IgD-negative memory B cell (primary cell): Measurements from ENCODE around the gene LRP1B. TPM values are rescaled to one million over a fixed set of nuclear protein-coding genes. Genes with fewer than 3 reads are reported as not detected.

Source experiments
- H3K27ac Mint-ChIP-seq, 3 donors: one replicate each; pipeline ENCODE4 v1.8.0; 2020 to 2022; ENCODE audit warnings: mild to moderate bottlenecking in 3 of 3, mixed read lengths in 3 of 3, moderate library complexity in 1 of 3
- H3K27me3 Mint-ChIP-seq: one replicate; pipeline ENCODE4 v1.8.0; 2021; ENCODE audit warnings: mixed read lengths
- H3K36me3 Mint-ChIP-seq: one replicate; pipeline ENCODE4 v1.8.0; 2020; ENCODE audit warnings: mild to moderate bottlenecking, mixed read lengths
- H3K4me1 Mint-ChIP-seq, 3 donors: one replicate each; pipeline ENCODE4 v1.8.0; 2020 to 2022; ENCODE audit warnings: mixed read lengths in 3 of 3, mild to moderate bottlenecking in 1 of 3
- H3K4me3 Mint-ChIP-seq, 4 donors: one replicate each; pipeline ENCODE4 v1.8.0; 2020 to 2022; ENCODE audit warnings: mild to moderate bottlenecking in 4 of 4, mixed read lengths in 4 of 4, moderate library complexity in 3 of 4
- H3K9me3 Mint-ChIP-seq, 3 donors: one replicate each; pipeline ENCODE4 v1.8.0; 2020 to 2021; ENCODE audit warnings: mixed read lengths in 3 of 3, mild to moderate bottlenecking in 1 of 3
- polyA plus RNA-seq: library from polyadenylated mRNA; unstranded; fragments of 300-500 nt; fragmentation: Illumina TruSeq; gene quantifications from one replicate; pipeline ENCODE4 v1.2.3, GENCODE V29; 2021

The LRP1B gene
- polyA plus RNA-seq, 1 donor from 2014 or later: not detected

DNA sequence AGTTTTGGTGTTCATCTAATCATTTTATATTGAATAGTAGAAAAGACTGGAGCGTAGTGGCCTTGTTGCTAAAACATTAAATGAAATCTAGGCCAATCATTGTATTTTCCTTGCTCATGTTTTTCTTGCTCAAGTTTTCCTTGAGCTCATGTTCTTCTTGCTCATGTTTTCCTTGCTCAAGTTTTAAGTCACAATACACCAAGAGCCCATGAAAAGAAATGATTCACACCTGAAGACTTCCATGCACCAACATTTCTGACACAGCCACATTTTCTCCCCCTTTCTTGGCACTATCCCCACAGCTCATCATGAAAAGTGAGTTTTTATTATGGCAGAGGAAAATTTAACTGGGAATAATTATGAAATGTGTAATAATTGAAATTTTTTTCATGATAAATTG, 92.0 kb downstream of the LRP1B start:
- H3K27me3 Mint-ChIP-seq: peaks cover 5% of the 10 kb centered on the region
- no peaks in the 10 kb centered on the region for H3K4me1 Mint-ChIP-seq
- H3K4me3 Mint-ChIP-seq: no peak overlapping the region
- H3K9me3 Mint-ChIP-seq: peaks cover 0 to 2% (median 0%) of the 10 kb centered on the region in 3 donors
- peaks cover 2% of the 10 kb centered on the region for H3K36me3 Mint-ChIP-seq
- no peak overlapping the region for H3K27ac Mint-ChIP-seq

DNA sequence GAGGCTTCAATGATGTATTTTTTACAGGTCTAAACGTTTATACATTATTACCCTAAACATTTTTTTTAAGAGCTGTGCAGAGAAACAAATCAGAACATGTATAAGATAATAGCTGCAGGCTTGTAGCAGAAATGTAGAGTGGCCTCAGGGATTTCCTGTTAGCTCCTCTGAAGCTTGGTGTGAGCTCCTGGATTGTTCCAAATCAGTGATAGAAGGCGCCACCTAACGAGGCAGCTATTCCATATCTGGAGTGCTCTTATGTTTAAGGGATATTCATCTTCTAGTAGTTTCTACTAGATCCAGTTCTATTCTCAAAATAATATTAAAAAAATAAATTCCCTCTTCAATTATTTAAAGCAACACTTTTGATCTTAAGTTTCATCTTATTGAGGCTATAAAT, 93.1 kb downstream of the LRP1B start:
- Mint-ChIP-seq H3K4me1 (no peaks in the 10 kb centered on the region), H3K4me3 (no peak overlapping the region), H3K9me3 (peaks cover 0 to 3% (median 2%) of the 10 kb centered on the region in 3 donors), H3K27ac (no peak overlapping the region), H3K36me3 (peaks cover 2% of the 10 kb centered on the region), H3K27me3 (peaks cover 5% of the 10 kb centered on the region)

DNA sequence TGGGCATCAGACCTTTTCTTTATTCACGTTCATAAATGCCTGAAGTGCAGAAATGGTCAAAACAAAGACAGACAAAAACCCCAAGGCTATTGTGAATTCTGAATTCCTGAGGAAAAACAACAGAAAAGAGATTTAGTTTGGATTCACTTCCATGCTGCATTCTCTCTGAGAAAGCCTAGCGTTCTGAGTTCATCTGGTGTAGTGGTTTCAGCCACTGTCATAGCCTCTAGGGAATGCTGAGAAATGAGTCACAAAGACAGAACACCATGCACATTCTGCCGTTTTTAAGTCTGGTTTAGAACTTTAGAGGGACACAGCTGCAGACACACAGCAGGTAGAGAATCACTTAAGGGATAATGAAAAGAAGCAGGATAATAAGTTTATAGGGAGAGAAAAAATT, 93.8 kb downstream of the LRP1B start:
- Mint-ChIP-seq H3K27ac (no peak overlapping the region), H3K27me3 (peaks cover 5% of the 10 kb centered on the region), H3K4me3 (no peak overlapping the region), H3K4me1 (no peaks in the 10 kb centered on the region), H3K36me3 (peaks cover 2% of the 10 kb centered on the region), H3K9me3 (peaks cover 0 to 3% (median 2%) of the 10 kb centered on the region in 3 donors)

DNA sequence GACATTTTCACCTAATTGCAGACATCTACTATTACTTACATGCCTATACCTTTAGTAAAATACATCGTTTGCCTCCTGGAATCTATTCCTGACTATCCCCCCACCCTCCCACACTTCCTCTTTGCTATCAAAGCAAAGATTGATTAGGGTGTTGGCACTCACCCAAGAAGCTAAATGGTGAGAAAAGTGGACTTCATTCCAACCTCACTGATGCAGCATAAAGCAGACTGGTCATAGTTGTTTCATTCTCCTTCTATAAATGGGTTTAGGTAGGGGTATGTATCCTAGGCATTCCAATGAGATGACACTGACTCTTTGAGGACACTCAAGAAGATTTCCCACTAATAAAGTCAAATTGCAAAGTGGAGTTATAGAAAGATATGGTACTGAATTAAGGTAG, 97.4 kb downstream of the LRP1B start:
- peaks cover 2% of the 10 kb centered on the region for H3K36me3 Mint-ChIP-seq
- no peaks in the 10 kb centered on the region for H3K4me1 Mint-ChIP-seq
- H3K4me3 Mint-ChIP-seq: no peak overlapping the region
- peaks cover 5% of the 10 kb centered on the region for H3K27me3 Mint-ChIP-seq
- H3K27ac Mint-ChIP-seq: no peak overlapping the region
- H3K9me3 Mint-ChIP-seq: peaks cover 0 to 3% (median 2%) of the 10 kb centered on the region in 3 donors

DNA sequence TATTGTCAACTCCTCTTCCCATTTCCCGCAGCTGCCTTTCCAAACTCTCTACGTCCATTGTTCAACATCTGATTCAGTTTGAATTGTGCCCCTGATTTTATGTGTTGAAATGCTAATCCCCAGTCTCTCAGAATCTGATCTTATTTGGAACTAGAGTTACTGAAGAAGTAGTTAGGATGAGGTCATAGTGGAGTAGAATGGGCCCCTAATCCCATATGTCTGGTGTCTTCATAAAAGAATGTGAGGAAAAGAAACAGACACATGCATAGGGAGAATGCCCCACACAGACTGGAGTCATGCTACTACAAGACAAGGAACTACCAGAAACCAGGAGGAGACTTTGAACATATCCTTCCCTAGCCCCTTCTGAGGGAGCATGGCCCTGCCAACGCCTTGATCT, 99.2 kb downstream of the LRP1B start:
- Mint-ChIP-seq H3K36me3 (peaks cover 2% of the 10 kb centered on the region), H3K27me3 (peaks cover 5% of the 10 kb centered on the region), H3K27ac (no peak overlapping the region)

DNA sequence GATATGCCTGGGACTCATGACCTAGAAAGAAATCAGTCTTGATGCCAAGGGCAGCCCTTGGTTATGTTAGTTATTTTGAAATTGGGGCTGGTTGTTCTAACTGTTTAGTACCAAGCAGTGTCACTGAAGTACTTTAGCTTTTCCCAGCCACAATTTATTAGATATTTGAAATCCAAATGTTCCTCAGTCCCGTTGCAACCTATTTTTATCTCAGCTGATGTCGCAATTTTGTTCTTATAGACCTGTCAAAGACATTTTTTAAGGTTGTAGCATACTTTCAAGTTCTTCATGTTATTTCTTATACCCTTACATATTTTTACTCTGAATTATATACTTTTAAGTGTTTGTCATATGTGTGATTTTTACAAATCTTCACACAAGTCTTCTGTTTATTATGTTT, 100.1 kb downstream of the LRP1B start:
- no peaks in the 10 kb centered on the region for H3K36me3 Mint-ChIP-seq
- peaks cover 3% of the 10 kb centered on the region for H3K27me3 Mint-ChIP-seq
- no peak overlapping the region for H3K4me3 Mint-ChIP-seq
- no peaks in the 10 kb centered on the region for H3K4me1 Mint-ChIP-seq
- no peak overlapping the region for H3K27ac Mint-ChIP-seq
- H3K9me3 Mint-ChIP-seq: peaks cover 0 to 3% (median 0%) of the 10 kb centered on the region in 3 donors

More for the DNA sequence above, 99.2 kb downstream of the LRP1B start:
- Mint-ChIP-seq H3K4me3 (no peak overlapping the region), H3K9me3 (peaks cover 0 to 3% (median 2%) of the 10 kb centered on the region in 3 donors), H3K4me1 (no peaks in the 10 kb centered on the region)

DNA sequence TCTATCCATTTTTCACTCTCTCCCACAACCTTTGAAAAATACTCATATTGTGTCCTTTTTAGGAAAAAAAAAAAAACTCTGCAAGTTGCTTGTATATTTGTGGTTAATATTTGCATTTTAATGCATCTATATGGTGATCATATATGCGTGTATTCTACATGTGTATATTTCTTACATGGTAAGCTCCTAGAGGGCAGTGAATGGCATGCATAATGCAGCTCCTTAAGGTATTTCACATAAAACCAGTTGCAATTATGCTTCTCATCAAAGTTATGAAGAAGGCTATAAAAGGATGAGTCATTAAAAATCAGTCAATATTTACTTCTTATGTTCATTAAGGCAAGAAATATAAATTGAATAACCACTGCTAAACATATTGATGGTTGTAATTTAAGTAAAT, 100.8 kb downstream of the LRP1B start:
- Mint-ChIP-seq H3K9me3 (peaks cover 0 to 3% (median 0%) of the 10 kb centered on the region in 3 donors), H3K27me3 (no peaks in the 10 kb centered on the region), H3K27ac (no peak overlapping the region), H3K36me3 (no peaks in the 10 kb centered on the region), H3K4me1 (no peaks in the 10 kb centered on the region), H3K4me3 (no peak overlapping the region)

DNA sequence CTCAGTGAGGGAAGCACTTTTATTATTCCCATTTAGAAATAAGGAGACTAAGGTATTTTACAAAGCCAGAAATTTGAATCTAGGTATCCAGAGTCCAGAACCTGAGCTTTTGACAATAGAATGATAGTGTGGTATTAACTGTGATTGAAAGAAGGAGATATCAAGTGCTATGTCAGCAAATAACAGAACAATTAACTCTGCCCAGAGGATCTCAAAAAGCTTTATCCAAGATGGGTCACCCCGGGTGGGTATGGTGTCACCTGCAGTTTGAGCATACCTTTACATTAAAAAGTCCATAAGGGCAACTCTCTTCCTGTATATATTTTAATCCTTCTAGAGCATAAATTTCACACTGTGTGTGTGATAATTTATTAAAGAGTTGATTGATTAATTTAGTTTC, 105.4 kb downstream of the LRP1B start:
- H3K9me3 Mint-ChIP-seq: no peaks in the 10 kb centered on the region
- no peaks in the 10 kb centered on the region for H3K4me1 Mint-ChIP-seq
- H3K36me3 Mint-ChIP-seq: no peaks in the 10 kb centered on the region
- H3K27me3 Mint-ChIP-seq: no peaks in the 10 kb centered on the region
- H3K27ac Mint-ChIP-seq: no peak overlapping the region
- no peak overlapping the region for H3K4me3 Mint-ChIP-seq

DNA sequence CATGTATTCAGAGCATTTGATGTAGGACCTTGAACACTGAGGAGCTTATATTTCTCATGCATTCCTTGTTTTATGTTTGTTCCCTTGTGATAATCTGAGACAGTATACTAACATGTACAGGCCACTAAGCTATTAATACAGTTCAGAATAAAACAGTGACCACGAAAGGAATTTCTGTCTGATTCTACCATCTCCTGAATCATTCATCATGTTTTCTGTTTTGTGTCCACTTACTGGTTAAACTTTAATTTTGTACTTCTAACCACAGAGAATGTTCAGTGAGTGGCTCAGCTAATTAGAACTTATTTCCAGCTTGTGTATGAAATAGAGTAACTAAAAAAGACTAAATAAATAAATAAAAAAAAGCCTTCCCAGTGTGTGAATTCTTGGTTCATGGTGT, 110.4 kb downstream of the LRP1B start:
- H3K36me3 Mint-ChIP-seq: no peaks in the 10 kb centered on the region

DNA sequence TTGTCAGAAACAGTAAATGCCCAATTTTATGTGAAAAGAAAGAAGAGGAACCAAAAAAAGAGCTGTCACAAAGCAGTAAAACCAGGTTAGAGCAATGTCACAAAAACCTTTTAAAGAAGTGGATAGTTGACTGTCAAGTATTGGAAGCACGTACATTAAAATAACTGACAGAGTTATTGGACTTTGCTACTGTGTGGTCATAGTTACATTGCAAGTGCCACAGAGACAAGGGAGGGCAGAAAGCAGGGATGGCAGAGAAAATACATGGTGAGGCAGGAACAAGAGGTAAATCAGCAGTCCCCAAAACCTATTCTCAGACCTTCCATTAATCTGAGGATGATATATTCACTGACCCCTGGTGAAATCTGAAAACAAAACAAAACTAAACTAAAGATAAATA, 116.3 kb downstream of the LRP1B start:
- Mint-ChIP-seq H3K36me3 (no peaks in the 10 kb centered on the region), H3K4me3 (no peak overlapping the region), H3K4me1 (no peaks in the 10 kb centered on the region), H3K27ac (no peak overlapping the region), H3K27me3 (no peaks in the 10 kb centered on the region), H3K9me3 (peaks cover 0 to 5% (median 0%) of the 10 kb centered on the region in 3 donors)

More for the DNA sequence above, 110.4 kb downstream of the LRP1B start:
- peaks cover 0 to 5% (median 0%) of the 10 kb centered on the region in 3 donors for H3K9me3 Mint-ChIP-seq
- no peak overlapping the region for H3K27ac Mint-ChIP-seq
- no peaks in the 10 kb centered on the region for H3K4me1 Mint-ChIP-seq
- H3K4me3 Mint-ChIP-seq: no peak overlapping the region
- H3K27me3 Mint-ChIP-seq: no peaks in the 10 kb centered on the region

DNA sequence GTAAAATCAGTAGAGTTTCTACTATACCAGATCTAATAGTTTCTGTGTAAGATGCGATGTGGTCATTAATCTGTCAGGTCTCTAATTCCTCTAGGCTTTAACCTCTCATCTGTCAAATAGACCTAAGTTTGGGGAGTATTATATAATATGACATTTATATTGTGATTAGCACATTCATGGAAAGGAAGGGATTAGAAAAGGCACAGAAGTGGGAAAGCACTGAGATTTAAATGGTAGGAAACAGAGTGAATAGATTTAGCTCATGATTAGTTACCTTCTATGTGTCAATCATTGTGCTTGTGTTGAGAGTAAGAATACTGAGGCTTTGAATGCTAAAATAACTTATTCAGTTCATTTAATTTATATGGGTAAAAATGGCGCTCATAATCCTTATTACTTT, 118.0 kb downstream of the LRP1B start:
- H3K4me1 Mint-ChIP-seq: no peaks in the 10 kb centered on the region
- H3K36me3 Mint-ChIP-seq: no peaks in the 10 kb centered on the region
- peaks cover 0 to 5% (median 0%) of the 10 kb centered on the region in 3 donors for H3K9me3 Mint-ChIP-seq
- H3K27me3 Mint-ChIP-seq: no peaks in the 10 kb centered on the region
- no peak overlapping the region for H3K27ac Mint-ChIP-seq
- no peak overlapping the region for H3K4me3 Mint-ChIP-seq

DNA sequence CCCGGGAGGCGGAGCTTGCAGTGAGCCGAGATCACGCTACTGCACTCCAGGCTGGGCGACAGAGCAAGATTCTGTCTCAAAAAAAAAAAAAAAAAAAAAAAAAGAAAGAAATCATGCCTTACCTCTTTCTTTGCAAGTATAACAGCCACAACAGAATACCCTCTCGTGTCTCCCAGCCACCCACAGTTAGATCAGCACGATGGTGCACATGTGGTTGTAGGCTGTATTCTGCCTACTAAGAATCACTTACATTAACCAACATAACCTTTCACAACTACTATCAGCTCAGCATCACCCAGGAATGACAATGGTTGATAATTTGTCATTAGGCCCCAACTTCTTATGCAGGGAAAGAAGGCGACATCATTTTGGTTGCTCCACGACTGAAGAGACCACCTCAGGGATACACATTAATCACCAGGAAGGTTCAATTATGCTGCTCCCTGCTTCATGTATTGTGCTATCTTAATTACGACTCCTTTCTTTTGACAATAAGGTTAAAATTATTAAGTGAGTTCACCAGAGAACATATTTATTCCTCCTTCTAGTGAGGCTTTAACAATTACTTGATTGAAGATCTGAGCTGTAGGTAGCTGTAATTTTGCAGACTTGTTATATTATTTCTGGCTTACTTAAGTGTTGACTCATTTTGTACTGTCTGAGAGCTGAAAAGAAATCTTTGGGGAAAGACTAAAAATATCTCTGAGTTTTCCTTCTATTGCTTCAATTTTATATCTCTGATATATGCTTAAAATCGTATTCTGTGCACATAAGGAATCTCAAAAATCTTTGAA, 120.1 kb downstream of the LRP1B start:
- no peaks in the 10 kb centered on the region for H3K9me3 Mint-ChIP-seq
- H3K27ac Mint-ChIP-seq: no peak overlapping the region
- no peak overlapping the region for H3K4me3 Mint-ChIP-seq
- no peaks in the 10 kb centered on the region for H3K4me1 Mint-ChIP-seq
- H3K36me3 Mint-ChIP-seq: no peaks in the 10 kb centered on the region
- H3K27me3 Mint-ChIP-seq: no peaks in the 10 kb centered on the region

DNA sequence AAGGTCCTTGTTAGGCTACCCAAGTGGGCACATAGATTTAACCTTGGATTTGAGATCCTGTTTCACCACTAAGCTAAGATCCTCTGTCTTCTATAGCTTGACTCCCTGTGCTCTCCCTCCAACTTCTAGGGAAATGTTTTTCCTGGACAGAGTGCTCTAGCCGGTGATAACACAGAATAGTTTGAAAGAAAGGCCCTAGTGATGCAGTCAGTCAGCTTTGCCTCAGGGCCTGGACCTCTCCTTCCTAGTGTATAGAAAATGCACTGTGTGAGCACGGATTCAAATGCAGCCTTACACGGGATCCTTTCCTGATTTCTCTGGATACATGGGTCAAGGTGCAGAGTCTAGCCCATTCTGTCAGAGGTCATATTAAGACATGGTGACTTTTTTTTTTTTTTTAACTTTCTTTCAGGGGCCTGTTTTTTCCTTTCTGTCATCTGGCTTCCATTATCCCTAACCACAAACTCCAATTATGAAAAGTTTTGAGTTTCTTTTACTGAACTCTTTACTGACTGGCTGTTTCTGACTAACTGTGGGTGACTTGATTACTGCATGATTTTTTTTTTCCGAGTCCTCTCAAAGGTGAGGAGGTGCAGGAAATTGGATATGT, 122.6 kb downstream of the LRP1B start:
- H3K4me1 Mint-ChIP-seq: no peaks in the 10 kb centered on the region
- no peaks in the 10 kb centered on the region for H3K36me3 Mint-ChIP-seq
- no peak overlapping the region for H3K4me3 Mint-ChIP-seq
- H3K9me3 Mint-ChIP-seq: no peaks in the 10 kb centered on the region
- H3K27me3 Mint-ChIP-seq: no peaks in the 10 kb centered on the region
- no peak overlapping the region for H3K27ac Mint-ChIP-seq

DNA sequence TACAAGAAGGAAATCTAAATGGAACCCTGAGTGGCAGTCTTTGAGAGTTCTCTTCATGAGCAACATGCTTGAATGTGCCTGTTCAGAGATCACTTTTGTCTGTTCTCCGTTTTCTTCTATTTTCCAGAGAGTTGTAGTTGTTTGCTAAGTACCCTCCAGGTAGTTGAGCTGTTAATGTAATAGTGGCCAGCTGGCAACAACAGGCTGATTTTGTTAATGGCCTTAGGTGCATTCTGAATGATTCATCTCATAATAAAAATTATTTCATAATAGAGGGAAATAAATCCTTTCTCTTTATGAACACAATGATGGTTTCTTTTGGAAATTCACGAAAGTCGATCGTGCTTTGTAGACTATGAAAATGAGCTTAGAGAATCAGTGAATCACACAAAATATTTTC, 136.8 kb downstream of the LRP1B start:
- H3K9me3 Mint-ChIP-seq: peaks cover 0 to 2% (median 0%) of the 10 kb centered on the region in 3 donors

DNA sequence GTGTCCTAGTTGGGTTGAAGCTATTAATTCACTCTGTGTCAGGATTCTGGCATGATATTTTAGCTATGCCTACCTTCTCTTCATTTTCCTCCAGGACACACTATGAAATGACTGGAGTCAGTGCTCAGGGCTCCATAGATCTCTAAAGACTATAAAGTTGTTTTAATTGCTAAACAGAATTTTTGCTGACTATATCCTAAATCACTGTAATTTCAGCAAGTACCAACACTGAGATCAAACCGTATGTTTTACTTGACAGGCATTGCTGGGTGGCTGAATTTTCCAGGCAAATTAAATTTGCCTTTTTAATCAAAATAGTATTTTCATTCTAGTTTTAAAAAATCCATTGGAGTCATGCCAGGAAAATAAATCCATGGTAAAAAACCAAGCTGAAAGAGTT, 138.1 kb downstream of the LRP1B start:
- no peaks in the 10 kb centered on the region for H3K36me3 Mint-ChIP-seq
- no peak overlapping the region for H3K27ac Mint-ChIP-seq
- H3K4me3 Mint-ChIP-seq: no peak overlapping the region
- H3K4me1 Mint-ChIP-seq: no peaks in the 10 kb centered on the region
- H3K9me3 Mint-ChIP-seq: peaks cover 0 to 2% (median 0%) of the 10 kb centered on the region in 3 donors
- H3K27me3 Mint-ChIP-seq: no peaks in the 10 kb centered on the region

More for the DNA sequence above, 136.8 kb downstream of the LRP1B start:
- Mint-ChIP-seq H3K36me3 (no peaks in the 10 kb centered on the region), H3K27ac (no peak overlapping the region), H3K27me3 (no peaks in the 10 kb centered on the region), H3K4me3 (no peak overlapping the region), H3K4me1 (no peaks in the 10 kb centered on the region)

DNA sequence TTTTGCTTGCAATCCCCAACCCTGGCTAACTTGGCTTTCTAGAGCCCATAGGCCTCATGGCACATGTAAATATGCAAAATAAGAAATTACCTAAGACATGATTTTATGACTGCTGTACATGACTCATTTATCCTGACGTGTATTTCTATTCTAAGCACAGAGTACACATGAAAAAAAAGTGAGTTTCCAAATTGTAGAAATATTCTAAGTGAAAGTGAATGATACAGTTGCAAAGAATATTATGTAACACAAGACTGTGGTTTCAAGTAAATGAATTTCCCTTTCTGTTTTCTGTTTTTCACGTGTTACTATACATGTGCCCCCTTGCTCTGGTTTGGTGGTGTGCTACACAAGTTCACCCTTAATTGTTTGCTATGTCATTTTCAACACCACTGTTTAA, 162.4 kb downstream of the LRP1B start:
- Mint-ChIP-seq H3K36me3 (no peaks in the 10 kb centered on the region), H3K27ac (no peak overlapping the region), H3K9me3 (no peaks in the 10 kb centered on the region), H3K4me3 (no peak overlapping the region), H3K4me1 (no peaks in the 10 kb centered on the region), H3K27me3 (no peaks in the 10 kb centered on the region)
